Mononuclear cell (primary cell): ENCODE measurements around the gene LRRC8D. TPM values are rescaled to one million over a fixed set of nuclear protein-coding genes. Genes with fewer than 3 reads are reported as not detected.

Experiments
- H3K27me3 ChIP-seq: 2 replicates; pipeline ENCODE4 v1.6.0; 2011; ENCODE audit warnings: low read length, control low read depth; ENCODE audit not compliant: insufficient read depth
- H3K4me1 ChIP-seq: 2 replicates; pipeline ENCODE4 v1.5.1; 2011; ENCODE audit warnings: mild to moderate bottlenecking, low read length, control low read depth; ENCODE audit not compliant: insufficient read depth
- H3K4me3 ChIP-seq: 2 replicates; pipeline ENCODE4 v1.5.1; 2011; ENCODE audit warnings: mild to moderate bottlenecking, low read length, moderate library complexity
- H3K9me3 ChIP-seq: 2 replicates; pipeline ENCODE4 v1.5.1; 2011; ENCODE audit warnings: low read depth, mild to moderate bottlenecking, control low read depth, low read length
- total RNA-seq: library from RNA; depleted of rRNA; stranded (reverse); fragments of >200 nt; gene quantifications from one replicate; pipeline ENCODE4 v1.2.3, GENCODE V29; 2012

The LRRC8D gene
- total RNA-seq, 1 donor, result 19.6 TPM

DNA sequence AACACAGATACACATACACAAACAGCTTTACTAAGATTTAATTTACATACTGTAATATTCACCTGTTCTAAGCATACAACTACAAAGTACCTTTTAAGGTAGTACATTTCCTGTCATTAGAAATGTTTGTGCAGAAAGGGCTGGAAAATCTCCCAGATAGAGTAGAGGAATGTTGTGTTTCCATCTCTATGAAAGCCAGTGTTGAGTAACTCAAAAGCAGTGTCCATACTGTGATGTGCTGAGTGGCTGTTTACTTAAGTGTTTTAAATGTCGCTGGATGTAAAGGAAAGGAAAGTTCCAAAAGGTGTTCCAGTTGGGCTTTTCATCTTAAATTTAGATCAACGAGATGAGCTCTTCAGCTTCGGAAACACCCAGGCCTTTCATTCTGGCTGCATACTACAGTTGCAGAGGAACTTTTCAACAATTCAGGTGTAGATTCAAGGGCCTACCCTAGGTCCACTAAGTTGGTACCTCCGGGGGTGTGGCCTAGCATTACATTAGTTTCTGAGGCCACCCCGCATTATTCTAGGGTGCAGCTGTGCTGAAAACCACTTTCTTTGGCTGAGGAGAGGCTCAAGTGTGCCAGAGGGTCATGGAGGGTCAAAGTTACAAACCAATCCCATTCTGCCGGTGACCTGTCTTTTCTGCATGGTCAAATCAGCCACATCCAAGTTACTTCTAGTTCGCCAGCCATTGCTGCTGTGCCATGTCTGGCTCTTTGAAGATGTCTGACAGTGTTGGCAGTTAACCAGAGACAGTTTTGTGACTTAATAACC lies 78.1 kb downstream of the LRRC8D start:
- Histone ChIP-seq H3K4me1 (peaks cover 13% of the 10 kb centered on the region), H3K9me3 (no peaks in the 10 kb centered on the region), H3K4me3 (no peak overlapping the region), H3K27me3 (no peaks in the 10 kb centered on the region)

DNA sequence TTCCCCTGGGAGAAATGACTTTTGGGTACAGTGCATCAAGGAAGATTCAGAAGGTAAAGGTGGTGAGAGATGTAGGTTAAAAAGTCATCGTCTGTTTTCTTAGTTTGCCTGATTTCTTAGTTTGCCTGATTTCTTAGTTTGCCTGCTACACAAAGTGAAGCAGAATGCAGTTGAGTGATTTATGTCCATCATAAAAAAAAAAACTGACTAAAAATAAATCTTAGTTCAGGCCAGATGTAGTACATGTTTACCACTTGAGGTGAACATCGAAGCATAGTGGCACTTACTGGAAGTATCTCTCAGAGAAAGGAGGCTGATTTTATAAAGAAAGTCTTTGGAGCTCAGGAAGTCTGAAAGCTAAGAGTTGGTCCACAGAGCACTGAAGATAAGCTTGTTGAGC lies 79.5 kb downstream of the LRRC8D start:
- no peak overlapping the region for H3K4me3 ChIP-seq
- peaks cover 20% of the 10 kb centered on the region for H3K4me1 ChIP-seq
- no peaks in the 10 kb centered on the region for H3K27me3 ChIP-seq
- H3K9me3 ChIP-seq, result no peaks in the 10 kb centered on the region

DNA sequence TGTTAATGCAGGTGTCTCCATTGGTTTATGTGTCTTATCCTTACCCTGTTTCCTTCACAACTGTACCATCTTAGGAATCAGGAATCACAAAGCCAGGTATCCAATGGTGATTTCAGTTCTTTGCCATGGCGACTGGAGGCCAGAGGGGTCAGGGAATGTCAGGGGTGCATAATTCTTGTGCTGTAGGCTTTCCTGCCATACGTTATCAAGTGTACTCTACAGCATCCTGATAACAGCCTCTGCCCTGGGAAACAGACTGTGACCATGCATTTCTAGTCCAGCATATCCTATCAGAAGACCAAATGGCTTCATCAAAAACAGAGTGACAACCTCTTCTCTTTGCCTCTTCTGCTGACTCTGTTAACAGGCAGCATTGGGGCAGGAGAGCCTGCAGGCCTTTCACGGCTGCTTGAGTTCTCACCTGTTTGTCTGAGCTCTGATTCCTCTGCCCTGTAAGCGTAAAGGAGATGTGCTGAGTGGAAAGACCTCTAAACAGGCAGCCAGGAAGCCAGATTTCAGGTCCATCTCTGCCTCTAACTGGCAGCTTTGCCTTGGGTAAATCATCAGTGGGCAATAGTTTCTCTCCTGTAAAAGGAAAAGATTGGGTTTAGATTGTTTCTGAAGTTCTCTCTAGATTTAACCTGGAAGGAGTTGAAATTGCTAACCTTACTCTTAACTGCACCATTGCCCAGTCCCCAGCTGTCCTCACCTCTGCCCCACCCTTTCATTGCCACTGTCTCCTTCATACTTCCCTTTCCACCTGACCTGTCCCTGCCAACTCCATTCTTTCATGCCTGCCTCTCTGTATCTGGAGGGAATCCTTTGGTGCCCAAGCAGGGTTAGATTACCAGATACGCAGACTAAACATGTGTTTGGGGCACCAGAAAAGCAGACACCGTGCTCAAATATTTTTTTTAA lies 80.2 kb downstream of the LRRC8D start:
- Histone ChIP-seq H3K4me1 (peaks cover 26% of the 10 kb centered on the region), H3K4me3 (no peak overlapping the region), H3K9me3 (no peaks in the 10 kb centered on the region), H3K27me3 (no peaks in the 10 kb centered on the region)

DNA sequence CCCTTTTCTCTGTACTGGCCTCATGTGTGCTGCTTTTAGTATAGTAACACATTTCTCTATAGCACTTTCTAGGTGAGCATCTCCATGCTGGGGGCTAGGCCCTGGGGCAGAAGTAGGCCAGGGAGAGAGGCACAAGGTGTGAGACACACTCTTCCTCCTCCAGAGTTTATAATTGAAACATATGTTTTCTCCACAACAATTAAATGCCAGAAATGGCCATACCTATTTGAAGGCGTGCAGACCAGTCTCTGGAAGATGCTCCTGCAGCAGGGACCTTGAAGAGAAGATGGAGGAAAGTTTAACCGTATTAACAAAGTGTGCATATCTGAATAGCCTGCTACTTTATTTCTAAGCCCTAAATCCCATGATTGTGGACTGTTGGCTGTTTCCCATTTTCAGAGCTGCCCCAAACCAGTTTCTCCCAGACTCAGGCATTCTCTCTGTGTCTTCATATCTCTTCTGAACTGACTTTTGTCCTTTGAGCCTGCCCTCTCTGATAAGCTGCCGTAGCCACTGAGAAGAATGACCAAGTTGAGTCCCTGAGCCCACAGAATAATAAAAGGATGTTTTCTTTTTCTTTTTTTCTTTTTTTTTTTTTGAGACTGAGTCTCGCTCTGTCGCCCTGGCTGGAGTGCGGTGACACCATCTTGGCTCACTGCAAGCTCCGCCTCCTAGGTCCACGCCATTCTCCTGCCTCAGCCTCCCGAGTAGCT lies 81.3 kb downstream of the LRRC8D start:
- no peaks in the 10 kb centered on the region for H3K27me3 ChIP-seq
- H3K4me3 ChIP-seq, result no peak overlapping the region
- peaks cover 37% of the 10 kb centered on the region for H3K4me1 ChIP-seq
- no peaks in the 10 kb centered on the region for H3K9me3 ChIP-seq

DNA sequence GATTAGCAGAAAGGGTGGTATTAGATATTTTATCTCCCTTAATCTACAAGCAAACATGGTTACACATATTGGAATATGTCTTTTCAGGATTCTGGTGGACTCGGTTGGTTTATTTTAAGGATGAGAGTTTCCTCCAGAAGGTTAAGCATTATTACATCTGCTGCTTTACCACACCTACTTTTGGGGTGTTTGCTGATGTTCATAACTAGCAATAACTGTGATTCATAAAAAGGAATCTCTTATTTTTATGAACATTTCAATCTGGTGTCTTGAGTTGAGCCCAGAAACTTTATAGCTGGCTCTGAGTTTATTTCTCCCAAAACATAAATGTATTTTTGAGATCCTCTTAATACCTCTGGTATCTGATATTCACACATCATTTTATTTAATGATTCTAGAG lies 82.7 kb downstream of the LRRC8D start:
- peaks cover 49% of the 10 kb centered on the region for H3K4me1 ChIP-seq
- no peaks in the 10 kb centered on the region for H3K27me3 ChIP-seq
- H3K4me3 ChIP-seq, result no peak overlapping the region
- H3K9me3 ChIP-seq, result no peaks in the 10 kb centered on the region

DNA sequence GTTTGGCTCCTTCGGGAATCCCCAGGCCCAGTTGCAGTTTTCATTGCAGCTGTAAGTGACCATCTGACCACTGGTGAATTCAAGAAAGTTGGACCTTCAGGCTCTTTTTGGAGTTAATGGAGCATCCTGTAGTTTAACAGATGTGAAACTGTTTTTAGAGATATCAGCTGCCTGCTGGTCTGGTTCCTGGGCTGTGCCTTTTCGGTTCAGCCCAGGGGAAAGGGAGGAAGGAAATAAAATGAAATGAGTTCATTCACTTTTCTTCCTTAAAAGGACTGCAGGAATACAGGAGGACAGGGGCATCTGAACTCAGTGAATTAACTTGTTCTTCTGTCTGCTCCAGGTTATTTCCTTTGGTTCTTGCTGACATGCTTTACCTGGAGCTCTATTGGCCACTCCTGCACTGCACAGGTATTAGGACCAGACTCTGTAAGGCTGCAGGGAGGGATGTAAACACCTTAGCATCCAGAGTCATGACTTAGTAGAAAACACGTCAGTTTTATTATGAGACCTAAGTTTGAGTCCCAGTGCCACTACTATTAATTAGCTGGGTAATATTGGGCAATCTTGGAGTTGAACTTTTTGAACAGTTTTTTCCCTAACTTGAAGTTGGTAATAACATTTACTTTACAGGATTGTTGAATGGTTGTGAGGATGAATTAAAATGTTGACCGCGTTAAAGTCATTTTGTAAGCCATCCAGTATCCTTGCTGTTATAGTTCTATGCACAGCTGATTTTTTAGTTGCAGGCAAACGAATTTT lies 83.6 kb downstream of the LRRC8D start:
- H3K4me3 ChIP-seq, result no peak overlapping the region
- no peaks in the 10 kb centered on the region for H3K9me3 ChIP-seq
- H3K27me3 ChIP-seq, result no peaks in the 10 kb centered on the region
- H3K4me1 ChIP-seq, result peaks cover 55% of the 10 kb centered on the region

DNA sequence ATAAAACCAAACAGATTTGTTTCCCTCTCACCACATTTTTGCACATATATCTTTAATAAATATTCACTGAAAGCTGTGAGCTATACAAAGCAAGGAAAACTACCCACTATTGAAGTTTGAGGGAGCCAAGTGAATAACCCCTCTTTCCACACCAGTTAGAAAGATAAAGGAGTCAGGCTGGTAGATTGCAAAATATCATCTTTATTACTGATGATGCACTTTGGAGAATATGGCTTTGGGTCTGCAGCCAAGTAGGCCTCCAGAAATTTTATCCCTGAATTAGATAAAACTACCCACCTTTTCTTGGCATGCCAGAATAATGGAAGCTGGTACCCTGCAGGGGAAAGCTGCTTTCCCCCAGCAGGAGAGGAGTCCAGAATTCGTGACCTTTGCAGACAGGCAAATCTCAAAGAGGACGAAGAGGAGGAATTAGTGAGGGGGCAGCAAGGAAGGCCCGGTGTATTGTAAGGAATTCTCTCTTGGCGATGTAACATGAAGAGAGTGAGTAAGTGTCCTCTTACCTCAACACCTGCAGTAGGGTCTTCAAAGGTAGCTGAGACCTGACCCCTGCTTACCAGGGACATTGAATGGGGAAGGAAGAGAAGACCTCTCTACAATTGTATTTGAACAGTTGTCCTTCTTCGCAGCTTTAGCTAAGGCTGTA lies 84.7 kb downstream of the LRRC8D start:
- Histone ChIP-seq H3K4me3 (no peak overlapping the region), H3K27me3 (no peaks in the 10 kb centered on the region), H3K4me1 (peaks cover 55% of the 10 kb centered on the region), H3K9me3 (no peaks in the 10 kb centered on the region)

DNA sequence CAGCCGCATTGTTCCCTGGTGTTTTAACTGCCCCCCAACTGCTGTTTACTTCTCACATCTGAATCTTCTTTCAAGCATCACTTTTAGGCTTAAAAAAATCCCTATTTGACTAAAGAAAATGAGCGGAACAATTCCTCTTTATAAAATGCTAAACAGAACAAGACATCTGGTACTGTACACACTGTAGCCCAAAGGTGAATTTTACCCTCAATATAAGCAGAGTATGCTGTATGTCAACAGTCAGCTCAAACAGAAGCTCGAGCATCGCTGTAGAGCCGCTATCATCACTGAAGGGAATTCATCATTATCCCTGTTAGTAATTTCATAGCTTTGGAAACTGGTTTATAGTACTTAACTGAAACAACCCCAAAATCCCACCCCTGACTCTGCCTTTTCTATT lies 85.3 kb downstream of the LRRC8D start:
- Histone ChIP-seq H3K4me1 (peaks cover 55% of the 10 kb centered on the region), H3K9me3 (no peaks in the 10 kb centered on the region), H3K4me3 (no peak overlapping the region), H3K27me3 (no peaks in the 10 kb centered on the region)

DNA sequence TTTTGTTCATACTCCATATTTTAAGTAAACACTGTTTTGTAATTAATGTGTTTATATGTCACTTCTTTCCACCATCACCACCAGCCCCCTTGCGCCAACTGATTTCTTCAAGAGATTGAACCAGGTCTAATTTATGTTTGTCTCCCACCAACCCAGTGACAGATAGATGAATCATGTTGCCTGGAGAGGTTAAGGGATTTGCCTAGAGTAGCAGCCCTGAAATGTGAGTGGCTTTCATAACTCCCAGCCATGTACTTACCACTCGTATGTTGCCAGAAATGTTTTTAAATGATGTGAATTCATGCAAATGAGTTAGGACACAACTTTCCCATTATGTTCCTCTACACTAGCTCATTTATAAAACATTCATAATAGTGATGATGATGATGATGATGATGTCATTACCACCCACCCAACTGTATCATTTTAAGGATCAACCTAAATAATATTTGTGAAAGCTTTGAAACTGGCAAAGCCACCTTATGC lies 86.9 kb downstream of the LRRC8D start:
- Histone ChIP-seq H3K27me3 (no peaks in the 10 kb centered on the region), H3K4me3 (no peak overlapping the region), H3K4me1 (peaks cover 52% of the 10 kb centered on the region), H3K9me3 (no peaks in the 10 kb centered on the region)

DNA sequence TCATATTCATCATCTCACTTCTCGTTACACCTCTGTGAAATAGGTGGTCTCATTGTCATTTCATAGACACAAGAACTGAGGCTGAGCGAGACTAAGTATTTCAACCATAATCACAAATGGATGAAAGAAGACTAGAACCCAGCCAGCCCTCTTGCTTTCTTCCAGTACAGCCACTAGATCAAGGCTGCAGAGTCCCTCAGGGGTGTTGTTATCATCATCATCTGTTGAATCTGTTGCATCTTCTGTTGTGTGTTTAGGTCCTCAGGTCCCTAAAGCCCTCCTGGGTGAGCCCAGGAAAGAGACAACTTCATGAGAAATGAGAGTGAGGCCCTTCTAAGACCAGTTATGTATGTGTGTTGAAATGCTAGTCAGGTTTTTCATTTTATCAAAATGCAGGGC lies 87.4 kb downstream of the LRRC8D start:
- Histone ChIP-seq H3K27me3 (no peaks in the 10 kb centered on the region), H3K9me3 (no peaks in the 10 kb centered on the region), H3K4me1 (peaks cover 48% of the 10 kb centered on the region), H3K4me3 (no peak overlapping the region)

DNA sequence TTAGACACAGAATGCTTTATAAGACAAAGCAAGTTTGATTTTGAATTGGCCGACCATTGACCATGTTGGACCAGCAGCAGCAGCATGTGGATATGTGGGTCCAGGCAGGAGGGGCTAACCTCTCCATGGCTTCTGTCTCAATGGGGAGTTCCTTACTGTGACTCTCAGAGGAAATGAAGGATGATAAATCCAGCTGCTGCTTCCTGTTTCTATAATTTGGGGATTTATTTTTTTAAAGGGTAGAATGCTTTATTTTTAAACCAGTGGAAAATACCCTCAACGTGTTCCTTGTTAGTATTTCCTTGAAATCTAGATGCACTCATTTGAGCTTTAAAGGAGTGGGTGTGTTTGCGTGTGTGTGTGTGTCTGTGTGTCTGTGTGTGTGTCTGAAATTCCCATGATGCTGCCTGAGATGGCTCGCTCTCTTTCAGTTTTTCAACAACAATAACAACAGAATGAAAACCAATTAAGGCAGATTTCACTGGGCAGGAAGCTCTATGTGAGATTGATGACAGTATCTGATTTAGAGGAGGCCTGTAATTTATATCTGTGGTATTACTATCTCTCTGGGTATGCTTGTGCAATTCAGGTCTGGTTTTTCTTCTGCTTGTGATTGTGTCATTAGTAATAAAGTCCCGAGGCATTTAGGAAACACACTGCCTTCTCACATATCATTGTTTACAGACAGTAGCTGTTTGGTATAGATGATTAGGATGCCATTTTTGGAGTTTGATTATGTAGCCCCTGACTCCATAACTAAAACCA lies 88.0 kb downstream of the LRRC8D start:
- H3K4me1 ChIP-seq, result peaks cover 43% of the 10 kb centered on the region
- no peaks in the 10 kb centered on the region for H3K27me3 ChIP-seq
- no peaks in the 10 kb centered on the region for H3K9me3 ChIP-seq
- no peak overlapping the region for H3K4me3 ChIP-seq

DNA sequence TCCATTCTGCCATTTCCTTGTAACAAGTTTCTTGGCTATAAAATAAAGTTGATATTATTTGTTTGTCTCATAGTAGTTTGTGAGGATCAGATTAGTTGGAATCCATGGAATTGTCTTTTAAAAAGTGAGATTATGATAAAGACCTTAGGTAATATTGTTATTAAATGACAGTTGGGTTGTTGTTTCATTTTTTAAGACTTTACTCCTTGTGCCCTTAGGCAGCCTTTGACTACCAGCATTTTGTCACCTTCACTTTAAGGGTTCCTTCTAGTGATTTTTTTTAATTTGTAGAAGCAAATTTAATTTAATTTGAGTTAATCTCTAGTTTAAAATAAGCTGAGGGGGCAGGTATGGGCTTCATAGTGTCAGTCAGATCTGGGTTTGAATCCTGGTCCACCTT lies 89.4 kb downstream of the LRRC8D start:
- Histone ChIP-seq H3K4me1 (peaks cover 35% of the 10 kb centered on the region), H3K27me3 (no peaks in the 10 kb centered on the region), H3K9me3 (no peaks in the 10 kb centered on the region), H3K4me3 (no peak overlapping the region)

DNA sequence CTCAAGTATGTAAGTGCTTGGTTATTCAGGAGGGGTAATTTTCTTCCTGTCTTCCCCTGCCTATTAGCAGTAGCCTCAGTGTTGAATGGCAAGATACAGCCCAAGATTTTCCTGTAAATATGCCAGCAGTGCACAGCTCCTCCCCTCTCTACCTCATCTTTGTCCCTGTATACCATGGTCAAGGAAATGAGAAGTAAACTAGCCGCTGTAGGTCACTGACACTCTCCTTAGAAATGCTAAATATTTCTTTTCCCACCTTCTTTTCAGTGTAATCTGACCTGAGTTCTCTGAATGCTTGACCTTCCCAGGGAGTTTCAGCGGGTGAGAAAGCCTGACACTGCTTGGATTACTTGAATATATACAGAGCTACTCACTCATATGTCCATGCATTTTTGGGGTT lies 89.9 kb downstream of the LRRC8D start:
- no peaks in the 10 kb centered on the region for H3K27me3 ChIP-seq
- H3K9me3 ChIP-seq, result no peaks in the 10 kb centered on the region
- peaks cover 32% of the 10 kb centered on the region for H3K4me1 ChIP-seq
- no peak overlapping the region for H3K4me3 ChIP-seq
